ENCODE results near the gene MYLK.

Gene MYLK

GRCh38 chr3:123920383-123920782 lies 36.3 kb upstream of the MYLK start:
- Histone ChIP-seq H3K4me1 (ENCODE audit: insufficient read depth, low read length, severe bottlenecking) (no peaks in the 10 kb centered on the region), H3K27me3 (ENCODE audit: insufficient read depth, low read length) (no peaks in the 10 kb centered on the region), H3K9me3 (ENCODE audit: low read length) (peaks cover 14% of the 10 kb centered on the region), H4K20me1 (ENCODE audit: insufficient read depth, low read length) (no peaks in the 10 kb centered on the region), H3K36me3 (ENCODE audit: insufficient read depth, low read length) (peaks cover 58% of the 10 kb centered on the region), H3K4me3 (ENCODE audit: low read depth, low read length, poor library complexity, severe bottlenecking) (no peak overlapping the region), H3F3A (ENCODE audit: insufficient read depth, low read length) (no peaks in the 10 kb centered on the region), H3K27ac (ENCODE audit: low read depth, low read length, poor library complexity, severe bottlenecking) (no peak overlapping the region), H2AFZ (ENCODE audit: low read length) (no peak overlapping the region), H3K4me2 (ENCODE audit: low read length) (no peak overlapping the region), H3K79me2 (ENCODE audit: insufficient read depth, low read length) (no peaks in the 10 kb centered on the region), H3K9ac (ENCODE audit: low read length) (no peak overlapping the region), H3K9me2 (ENCODE audit: low read depth, low read length) (no peaks in the 10 kb centered on the region)
- TF ChIP-seq EZH2 (IDR thresholded peaks at IDR 0.05; ENCODE audit: borderline replicate concordance, low read length) (no peak), CTCF (IDR thresholded peaks at IDR 0.05; ENCODE audit: low read length) (no peak)

- Histone ChIP-seq H3K27ac (ENCODE audit: low read depth, low read length, poor library complexity, severe bottlenecking) (no peak overlapping the region), H4K20me1 (ENCODE audit: insufficient read depth, low read length) (no peaks in the 10 kb centered on the region), H3K9me3 (ENCODE audit: low read length) (peaks cover 14% of the 10 kb centered on the region), H3K4me2 (ENCODE audit: low read length) (no peak overlapping the region), H2AFZ (ENCODE audit: low read length) (no peak overlapping the region), H3K9ac (ENCODE audit: low read length) (no peak overlapping the region), H3K4me3 (ENCODE audit: low read depth, low read length, poor library complexity, severe bottlenecking) (no peak overlapping the region), H3K27me3 (ENCODE audit: insufficient read depth, low read length) (no peaks in the 10 kb centered on the region), H3K36me3 (ENCODE audit: insufficient read depth, low read length) (peaks cover 56% of the 10 kb centered on the region), H3K4me1 (ENCODE audit: insufficient read depth, low read length, severe bottlenecking) (no peaks in the 10 kb centered on the region), H3K79me2 (ENCODE audit: insufficient read depth, low read length) (no peaks in the 10 kb centered on the region), H3F3A (ENCODE audit: insufficient read depth, low read length) (no peaks in the 10 kb centered on the region), H3K9me2 (ENCODE audit: low read depth, low read length) (no peaks in the 10 kb centered on the region)
- no peak for TF ChIP-seq CTCF (IDR thresholded peaks at IDR 0.05; ENCODE audit: low read length)
- no peak for TF ChIP-seq EZH2 (IDR thresholded peaks at IDR 0.05; ENCODE audit: borderline replicate concordance, low read length)
Measured at GRCh38 chr3:123919353-123919752, 35.2 kb upstream of the MYLK start.

- no peaks in the 10 kb centered on the region for H3K4me1 ChIP-seq (ENCODE audit: insufficient read depth, low read length, severe bottlenecking)
- no peak overlapping the region for H3K9ac ChIP-seq (ENCODE audit: low read length)
- no peak overlapping the region for H3K27ac ChIP-seq (ENCODE audit: low read depth, low read length, poor library complexity, severe bottlenecking)
- H2AFZ ChIP-seq (ENCODE audit: low read length) = no peak overlapping the region
- TF ChIP-seq CTCF (IDR thresholded peaks at IDR 0.05; ENCODE audit: low read length) (no peak), EZH2 (IDR thresholded peaks at IDR 0.05; ENCODE audit: borderline replicate concordance, low read length) (no peak)
- no peaks in the 10 kb centered on the region for H3K9me3 ChIP-seq (ENCODE audit: low read length)
- H3K4me2 ChIP-seq (ENCODE audit: low read length) = no peak overlapping the region
- H3K4me3 ChIP-seq (ENCODE audit: low read depth, low read length, poor library complexity, severe bottlenecking) = no peak overlapping the region
- H3K36me3 ChIP-seq (ENCODE audit: insufficient read depth, low read length) = peaks cover 20% of the 10 kb centered on the region
- H3K79me2 ChIP-seq (ENCODE audit: insufficient read depth, low read length) = no peaks in the 10 kb centered on the region
- no peaks in the 10 kb centered on the region for H3F3A ChIP-seq (ENCODE audit: insufficient read depth, low read length)
- no peaks in the 10 kb centered on the region for H4K20me1 ChIP-seq (ENCODE audit: insufficient read depth, low read length)
- H3K9me2 ChIP-seq (ENCODE audit: low read depth, low read length) = no peaks in the 10 kb centered on the region
- H3K27me3 ChIP-seq (ENCODE audit: insufficient read depth, low read length) = no peaks in the 10 kb centered on the region
Measured at GRCh38 chr3:123914829-123915228, 30.7 kb upstream of the MYLK start.

All from OCI-LY1 (cell line).